Activated naive CD4-positive, alpha-beta T cell treated with Interleukin-2 at 50 U/mL for 16 hours (primary cell): ENCODE results near the gene OR2AT4.
"Not testable (repeated sequence)": the region's sequence is repeated elsewhere in the genome, so short reads cannot be mapped to it uniquely, and the experiment has no call there.

Source experiments
- DNase-seq: peaks from one replicate; pipeline ENCODE4 v3.0.0-alpha.2; 2020

OR2AT4 gene

DNA sequence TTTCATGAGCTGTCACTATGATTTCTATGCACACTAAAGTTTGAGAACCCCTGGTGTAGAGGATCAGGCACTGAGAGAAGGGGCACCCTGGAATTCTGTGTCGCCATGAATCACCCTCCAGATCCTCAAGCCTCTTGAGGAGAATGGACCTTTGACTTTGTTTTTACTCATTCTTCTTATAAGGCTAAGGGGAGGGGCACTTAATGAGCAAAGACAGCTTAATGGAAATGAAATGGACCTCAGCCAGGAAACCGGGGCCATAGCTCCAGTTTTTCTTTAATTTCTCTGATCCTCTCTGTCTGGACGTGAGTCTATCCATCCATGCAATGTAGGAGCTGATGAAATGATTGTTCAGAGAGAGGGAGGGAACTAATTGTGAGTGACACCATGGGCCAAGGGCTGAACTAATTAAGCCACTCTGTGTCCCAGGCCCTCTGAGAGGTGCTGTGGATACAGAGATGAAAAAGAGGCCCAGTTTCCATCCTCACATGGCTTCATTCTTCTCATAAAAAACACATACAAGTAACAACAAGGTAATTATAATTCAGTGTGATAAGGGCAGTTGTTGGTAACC is 32.8 kb downstream of the OR2AT4 start:
- DNase-seq = no peak

DNA sequence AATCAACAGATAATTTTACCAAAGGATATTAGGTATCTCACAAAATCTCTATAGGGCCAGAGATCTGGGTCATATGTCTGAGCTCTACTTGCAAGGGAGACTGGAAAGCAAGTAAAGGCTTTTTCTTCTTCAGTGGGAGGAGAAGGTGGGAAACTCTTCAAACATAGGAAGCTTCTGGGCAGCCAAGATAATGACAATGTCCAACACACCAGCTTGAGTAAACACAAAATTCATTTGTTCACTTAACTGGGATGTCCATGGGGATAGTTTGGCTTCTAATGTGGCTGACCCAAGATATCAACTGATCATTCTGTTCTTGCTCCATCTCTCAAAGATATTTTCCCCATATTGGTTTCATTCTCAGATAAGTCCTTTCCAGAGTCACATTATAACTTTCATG is 37.4 kb downstream of the OR2AT4 start:
- no peak for DNase-seq

DNA sequence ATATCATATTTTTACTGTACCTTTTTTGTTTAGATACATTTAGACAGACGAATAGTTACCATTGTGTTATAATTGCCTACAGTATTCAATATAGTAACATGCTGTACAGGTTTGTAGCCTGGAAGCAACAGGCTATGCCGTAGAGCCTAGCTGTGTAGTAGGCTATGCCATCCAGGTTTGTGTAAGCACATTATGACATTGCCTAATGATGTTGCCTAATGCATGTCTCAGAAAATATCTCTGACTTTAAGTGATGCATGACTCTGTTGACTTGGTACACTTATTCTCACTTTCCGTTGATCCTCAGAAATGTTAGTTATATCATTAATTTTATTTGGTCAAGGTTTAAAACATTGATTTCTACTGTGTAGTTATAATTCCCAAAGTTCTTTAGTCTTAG is 39.9 kb downstream of the OR2AT4 start:
- no peak for DNase-seq

DNA sequence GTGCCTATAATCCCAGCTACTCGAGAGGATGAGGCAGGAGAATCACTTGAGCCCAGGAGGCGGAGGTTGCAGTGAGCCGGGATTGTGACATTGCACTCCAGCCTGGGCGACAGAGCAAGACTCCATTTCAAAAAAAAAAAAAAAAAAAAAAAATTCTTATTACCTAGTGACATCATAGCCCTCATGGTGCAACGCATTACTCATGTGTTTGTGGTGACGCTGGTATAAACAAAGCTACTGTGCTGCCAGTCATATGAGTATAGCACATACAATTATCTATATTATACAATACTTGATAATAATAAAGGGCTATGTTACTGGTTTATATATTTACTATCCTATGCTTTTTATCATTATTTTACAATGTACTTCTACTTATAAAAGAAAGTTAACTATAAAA is 41.2 kb downstream of the OR2AT4 start:
- DNase-seq = no peak

DNA sequence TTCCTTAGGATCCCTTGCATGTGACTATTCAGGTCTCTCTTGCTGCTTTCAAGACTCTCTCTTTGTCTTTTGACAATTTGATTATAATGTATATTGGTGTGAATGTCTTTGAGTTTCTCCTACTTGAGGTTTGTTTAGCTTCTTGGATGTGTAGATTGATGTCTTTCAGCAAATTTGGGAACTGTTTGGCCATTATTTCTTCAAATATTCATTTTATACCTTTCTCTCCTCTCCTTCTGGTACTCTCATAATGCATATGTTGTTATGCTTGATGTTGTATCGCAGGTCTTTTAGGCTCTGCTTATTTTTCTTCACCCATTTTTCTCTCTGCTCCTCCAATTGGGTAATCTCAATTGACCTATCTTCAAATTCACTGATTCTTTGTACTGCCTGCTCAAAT is 44.2 kb downstream of the OR2AT4 start:
- no peak for DNase-seq

DNA sequence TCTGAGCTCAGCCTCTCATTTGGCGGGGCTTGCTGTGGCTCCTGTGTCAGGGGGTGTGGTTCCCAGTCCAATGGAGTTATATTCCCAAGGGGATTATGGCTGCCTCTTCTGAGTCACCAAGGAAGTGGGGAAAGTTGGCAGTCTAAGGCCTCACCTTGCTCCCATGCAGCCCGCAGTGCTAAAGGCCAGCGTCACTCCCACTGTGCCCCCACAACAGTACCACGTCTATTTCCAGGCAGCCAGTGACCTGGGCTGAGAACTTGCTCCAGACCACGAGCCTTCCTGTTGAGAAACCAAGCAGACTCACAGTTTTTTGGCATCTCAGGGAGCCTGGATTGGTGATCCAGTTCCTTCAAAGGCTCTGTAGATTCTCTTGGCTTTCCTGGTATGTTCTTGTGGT is 45.6 kb downstream of the OR2AT4 start:
- no peak for DNase-seq

DNA sequence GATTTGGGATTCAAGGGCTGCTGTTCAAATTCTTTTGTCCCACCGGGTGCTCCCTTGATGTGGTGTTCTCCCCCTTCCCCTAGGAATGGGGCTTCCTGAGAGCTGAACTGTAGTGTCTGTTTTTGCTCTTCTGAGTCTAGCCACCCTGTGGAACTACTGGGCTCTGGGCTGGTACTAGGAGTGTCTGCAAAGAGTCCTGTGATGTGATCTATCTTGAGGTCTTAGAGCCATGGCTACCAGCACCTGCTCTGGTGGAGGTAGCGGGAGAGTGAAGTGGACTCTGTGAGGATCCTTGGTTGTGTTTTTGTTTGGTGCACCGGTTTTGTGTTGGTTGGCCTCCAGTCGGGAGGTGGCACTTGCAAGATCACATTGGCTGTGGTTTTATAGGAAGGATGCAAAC is 46.2 kb downstream of the OR2AT4 start:
- no peak for DNase-seq

DNA sequence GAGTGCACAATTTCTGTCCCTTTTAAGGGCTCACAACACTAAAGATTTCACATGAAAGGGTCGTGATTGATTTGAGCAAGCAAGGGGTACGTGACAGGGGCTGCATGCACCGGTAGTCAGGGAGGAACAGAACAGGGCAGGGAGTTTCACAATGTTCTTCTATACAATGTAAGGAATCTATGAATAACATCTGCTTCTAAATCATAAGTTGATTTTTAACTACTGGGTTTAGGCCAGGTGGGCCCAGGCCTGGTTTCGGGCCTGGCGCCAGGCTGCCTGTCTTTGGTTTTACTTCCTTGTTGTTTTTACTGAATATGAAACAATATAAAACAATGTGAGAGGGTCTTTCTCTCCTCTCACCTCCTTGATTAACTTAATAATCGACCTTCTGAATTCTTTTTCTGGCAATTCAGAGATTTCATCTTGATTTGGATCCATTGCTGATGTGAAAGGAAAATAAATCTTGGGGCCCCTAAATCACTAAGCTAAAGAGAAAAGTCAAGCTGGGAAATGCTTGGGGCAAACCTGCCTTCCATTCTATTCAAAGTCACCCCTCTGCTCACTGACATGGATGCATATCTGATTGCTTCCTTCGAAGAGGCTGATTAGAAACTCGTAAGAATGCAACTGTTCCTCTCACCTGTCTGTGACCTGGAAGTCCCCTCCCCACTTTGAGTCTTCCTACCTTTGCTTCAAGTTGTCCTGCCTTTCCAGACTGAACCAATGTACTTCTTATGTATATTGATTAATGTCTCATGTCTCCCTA is 47.0 kb downstream of the OR2AT4 start:
- DNase-seq = not testable (repeated sequence)

DNA sequence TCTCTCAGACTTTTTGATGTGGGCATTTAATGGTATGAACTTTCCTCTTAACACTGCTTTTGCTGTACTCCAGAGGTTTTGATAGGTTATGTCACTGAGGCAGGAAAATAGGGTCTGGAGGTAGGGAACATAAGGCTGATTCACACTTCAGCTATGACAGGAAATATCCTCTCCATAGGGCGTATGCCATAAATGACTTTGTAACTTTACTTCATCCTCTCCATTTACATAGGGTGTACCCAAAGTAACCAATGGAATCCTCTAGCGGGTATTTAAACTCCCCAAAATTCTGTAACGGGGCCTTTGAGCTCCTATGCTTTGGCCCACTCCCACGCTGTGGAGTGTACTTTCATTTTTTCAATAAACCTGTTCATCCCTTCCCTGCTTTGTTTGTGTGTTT is 49.5 kb downstream of the OR2AT4 start:
- DNase-seq = no peak

DNA sequence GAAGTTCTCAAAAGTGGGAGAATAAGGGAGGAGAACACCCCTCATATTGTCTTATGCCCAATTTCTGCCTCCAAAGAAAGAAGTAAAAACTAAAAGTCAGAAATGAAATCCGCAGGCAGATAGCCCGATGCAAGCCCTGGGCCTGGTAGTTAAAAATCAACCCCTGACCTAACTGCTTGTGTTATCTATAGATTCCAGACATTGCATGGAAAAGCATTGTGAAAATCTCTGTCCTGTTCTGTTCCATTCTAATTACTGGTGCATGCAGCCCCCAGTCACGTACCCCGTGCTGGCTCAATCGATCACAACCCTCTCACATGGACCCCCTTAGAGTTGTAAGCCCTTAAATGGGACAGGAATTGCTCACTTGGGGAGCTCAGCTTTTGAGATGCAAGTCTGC is 50.0 kb downstream of the OR2AT4 start:
- not testable (repeated sequence) for DNase-seq

DNA sequence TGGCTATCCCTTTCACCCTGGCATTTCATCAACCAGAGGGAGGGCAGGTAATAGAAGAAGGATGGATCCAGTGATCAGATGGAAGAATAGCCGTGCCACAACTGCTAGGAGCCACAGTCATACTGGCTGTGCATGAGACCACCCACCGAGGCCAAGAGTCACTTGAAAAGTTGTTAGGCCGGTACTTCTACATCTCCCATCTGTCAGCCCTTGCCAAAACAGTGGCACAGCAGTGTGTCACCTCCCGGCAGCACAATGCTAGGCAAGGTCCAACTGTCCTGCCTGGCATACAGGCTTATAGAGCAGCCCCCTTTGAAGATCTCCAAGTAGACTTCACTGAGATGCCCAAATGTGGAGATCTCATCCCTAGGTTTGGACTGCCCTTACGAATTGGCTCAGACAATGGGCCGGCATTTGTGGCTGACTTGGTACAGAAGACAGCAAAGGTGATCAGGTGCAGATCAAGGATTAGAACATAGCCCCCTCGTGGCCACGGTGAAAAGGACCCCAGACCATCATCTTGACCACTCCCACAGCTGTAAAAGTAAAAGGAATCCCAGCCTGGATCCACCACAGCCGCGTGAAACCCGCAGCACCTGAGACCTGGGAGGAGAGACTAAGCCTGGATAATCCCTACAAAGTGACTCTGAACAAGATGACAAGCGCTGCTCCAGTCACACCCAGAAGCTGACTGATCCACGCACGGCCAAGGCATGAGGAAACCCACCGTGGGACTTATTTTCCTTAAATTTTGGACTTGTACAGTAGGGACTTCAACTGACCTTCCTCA is 52.1 kb downstream of the OR2AT4 start:
- not testable (repeated sequence) for DNase-seq

DNA sequence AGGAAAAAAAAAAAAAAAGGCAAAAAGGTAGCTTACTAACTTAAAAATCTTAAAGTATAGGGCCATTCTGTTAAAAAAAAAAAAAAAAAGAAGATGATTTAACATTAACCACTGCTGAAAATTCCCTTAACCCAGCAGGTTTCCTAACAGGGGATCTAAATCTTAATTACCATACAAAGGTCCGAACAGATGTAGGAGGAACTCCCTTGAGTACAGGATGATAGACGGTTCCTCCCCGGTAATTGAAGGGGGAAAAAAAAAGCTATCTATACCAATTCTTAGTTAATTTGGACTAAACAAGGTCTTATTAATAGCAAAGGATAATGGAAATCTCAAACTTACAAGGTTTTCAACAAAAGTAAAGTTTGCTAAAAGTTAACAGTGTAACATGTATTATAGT is 54.9 kb downstream of the OR2AT4 start:
- not testable (repeated sequence) for DNase-seq

DNA sequence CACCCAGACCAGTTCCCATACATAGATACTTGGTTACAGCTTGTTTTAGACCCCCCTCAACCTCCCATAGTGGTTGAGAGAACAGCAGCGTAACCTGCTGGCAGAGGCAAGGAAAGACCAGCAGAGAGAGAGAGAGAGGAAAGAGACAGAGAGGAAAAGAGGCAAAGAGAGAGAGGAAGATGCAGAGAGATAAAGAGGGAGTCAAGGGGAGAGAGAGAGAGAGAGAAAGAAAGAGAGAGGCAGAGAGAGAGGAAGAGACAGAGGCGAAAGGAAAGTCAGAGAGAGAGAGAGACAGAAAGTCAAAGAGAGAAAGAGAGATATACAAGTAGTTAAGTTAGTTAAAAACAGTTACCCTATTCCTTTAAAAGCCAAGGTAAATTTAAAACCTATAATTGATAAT is 55.4 kb downstream of the OR2AT4 start:
- DNase-seq = no peak

DNA sequence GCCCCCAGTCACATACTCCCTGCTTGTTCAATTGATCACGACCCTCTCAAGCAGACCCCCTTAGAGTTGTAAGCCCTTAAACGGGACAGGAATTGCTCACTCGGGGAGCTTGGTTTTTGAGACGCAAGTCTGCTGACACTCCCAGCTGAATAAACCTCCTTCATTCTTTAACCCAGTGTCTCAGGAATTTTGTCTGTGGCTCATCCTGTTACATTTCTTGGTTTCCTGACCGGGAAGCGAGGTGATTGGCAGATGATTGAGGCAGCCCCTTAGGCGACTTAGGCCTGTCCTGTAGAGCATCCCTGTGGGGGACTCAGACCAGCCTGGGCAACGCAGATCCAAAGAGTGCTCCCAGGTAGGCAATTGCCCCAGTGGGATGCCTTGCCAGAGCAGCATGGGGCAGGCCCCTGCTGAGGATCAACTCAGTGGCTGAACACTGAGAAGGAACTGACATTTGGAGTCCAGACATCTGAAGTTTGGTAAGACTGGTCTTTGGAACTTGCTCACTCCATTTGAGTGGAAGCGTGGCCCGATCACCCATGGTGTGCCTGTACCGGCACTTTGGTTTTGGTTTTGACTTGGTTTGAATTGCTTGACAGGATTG is 56.4 kb downstream of the OR2AT4 start:
- DNase-seq = no peak

DNA sequence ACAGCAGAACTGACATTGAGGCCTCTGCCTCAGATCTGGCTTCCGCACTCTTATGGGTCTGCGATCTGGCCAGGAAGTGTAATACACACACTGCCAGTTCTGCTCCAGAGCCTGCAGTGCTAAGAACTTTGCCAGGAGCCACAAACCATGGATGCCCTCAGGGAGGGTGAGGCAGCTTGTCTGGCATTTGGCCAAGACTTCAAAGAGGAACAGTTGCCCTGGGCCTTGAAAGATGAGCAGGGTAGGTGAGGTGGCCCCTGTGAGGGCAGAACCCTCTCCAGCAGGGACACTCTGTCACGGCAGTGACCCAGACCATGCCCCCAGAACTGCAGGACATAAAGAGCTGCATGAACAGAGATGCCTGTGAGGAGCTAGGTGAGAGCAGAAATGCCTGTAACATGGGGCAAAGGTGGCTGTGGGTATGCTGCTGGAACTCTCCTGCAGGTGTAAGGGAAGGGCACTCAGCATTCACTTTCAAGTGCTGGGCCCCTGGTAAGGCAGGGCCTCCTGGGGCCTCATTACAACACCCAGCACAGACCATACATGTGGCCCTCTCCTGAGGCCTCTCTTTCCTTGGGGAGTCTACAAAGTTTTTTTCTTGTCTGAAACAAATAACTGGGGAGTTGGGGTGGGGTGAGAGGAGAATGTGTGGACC is 60.6 kb downstream of the OR2AT4 start:
- DNase-seq = no peak

DNA sequence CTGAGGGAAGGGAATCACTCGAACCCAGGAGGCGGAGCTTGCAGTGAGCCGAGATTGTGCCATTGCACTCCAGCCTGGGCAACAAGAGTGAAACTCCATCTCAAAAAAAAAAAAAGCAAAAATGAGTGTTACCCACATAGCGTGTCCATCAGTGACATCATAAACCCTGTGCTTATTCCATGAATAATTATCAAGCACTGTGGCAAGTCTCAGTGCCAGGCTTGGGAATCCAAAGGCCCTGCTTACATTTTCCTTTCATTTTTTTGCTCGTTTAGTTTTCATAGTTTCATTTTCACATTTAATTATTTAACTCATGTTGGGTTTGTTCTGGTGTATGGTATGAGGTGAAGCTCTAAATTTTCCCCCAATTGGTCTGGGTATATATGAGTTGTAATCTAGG is 61.4 kb downstream of the OR2AT4 start:
- no peak for DNase-seq

DNA sequence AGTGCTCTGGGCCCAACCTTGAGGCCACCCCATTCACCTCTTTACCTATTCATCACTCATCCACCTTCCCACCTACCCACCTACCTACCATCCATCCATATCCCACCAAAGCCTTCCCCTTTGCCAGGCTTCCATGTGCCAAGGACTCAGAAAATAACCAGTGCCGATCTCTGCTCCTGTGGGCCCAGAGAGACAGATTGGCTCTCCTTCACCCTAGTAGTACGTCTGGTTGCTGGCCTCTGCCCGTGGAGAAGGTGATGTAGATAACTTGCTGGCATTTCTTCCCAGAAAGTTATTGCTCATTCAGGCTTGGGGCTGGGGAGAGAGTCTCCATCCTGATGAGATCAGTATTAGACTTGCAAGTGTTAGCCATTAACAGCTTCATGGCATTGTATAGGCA is 62.8 kb downstream of the OR2AT4 start:
- DNase-seq = no peak

DNA sequence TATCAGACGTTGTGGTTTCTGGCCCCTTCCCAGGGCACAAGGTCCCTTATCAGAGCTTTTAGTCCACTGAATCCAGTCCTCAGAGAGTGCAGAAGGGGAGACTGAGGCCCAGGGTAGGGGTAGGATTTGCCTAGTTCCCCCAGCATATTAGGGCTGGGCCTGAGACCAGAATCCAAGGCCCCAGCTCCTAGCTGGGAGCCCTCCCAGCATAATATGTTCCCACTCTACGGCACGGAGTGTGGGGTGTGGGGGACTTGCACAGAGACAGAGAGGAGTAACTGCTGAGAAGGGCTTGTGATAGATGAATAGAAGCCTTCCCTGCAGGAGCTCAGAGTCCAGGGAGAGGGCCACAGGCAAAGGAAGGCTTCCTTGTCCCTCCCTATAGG is 64.1 kb downstream of the OR2AT4 start:
- no peak for DNase-seq

DNA sequence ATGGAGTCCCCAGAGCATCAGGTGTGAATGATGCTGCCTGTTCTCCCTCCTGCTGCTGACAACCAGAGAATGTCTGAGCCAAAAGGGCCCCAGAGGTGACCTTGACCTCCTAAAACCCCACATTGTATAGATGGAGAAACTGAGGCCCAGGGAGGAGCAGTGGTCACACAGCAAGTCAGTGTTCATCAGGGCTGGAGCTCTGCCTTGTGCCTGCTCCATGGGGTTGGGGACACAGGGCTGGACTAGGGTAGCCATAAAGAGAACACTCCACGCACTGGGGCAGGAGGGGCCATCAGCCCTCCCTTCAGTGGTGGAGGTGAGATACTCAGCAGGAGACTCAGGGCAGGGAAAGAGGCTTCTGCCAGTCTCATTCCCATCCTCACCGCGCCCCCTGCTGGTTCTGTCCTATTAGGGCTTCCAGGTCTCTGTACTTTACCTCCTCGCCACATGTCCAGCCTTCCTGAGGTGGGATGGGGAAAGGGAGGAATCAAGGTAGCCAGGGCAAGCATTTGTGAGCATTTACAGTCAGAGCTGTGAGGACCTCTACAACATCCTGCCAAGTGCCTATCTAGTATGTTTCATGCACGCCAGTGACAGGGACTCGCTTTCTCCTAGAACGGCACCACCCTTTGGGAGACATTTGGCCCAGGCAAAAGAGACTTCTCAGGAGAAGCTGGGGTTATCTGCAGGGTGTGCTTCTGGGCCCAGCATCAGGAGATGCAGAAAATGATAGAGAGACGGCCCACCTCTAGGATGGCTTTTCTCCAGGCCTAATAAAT is 64.7 kb downstream of the OR2AT4 start:
- peak; percentile 56 for DNase-seq
